HCT116 (cell line): Measurements from ENCODE around the gene LRRC61. TPM values are rescaled to one million over a fixed set of nuclear protein-coding genes. Genes with fewer than 3 reads are reported as not detected.

Experiments
- ATAC-seq: fragments of 200-7000 bp; cut with Tn5 transposase; 2 replicates; pipeline ENCODE4 v1.9.1; 2020; ENCODE audit warnings: mild to moderate bottlenecking, moderate library complexity
- BruUV-seq: library from RNA; stranded (reverse); fragments of 400-500 nt; replicated peaks from 2 replicates; lab custom pipeline; 2021; lab: Mats Ljungman, UMichigan
- CTCF ChIA-PET: fragments of 300-600 bp; sonication (Branson Sonifier 250); formaldehyde crosslinking; loops from one replicate; lab custom pipeline; 2021; ENCODE audit warnings: antibody characterized with exemption; lab: Charles Lee
- POLR2A ChIA-PET: fragments of 300-600, 350-600 bp; sonication (Branson Sonifier 250); formaldehyde crosslinking; loops from one replicate; lab custom pipeline; 2021; ENCODE audit warnings: antibody characterized with exemption; lab: Charles Lee
- RAD21 ChIA-PET, 2 experiments: fragments of 300-600 bp; sonication (Branson Sonifier 250); formaldehyde crosslinking; loops; one replicate each; lab custom pipeline; 2023; ENCODE audit warnings: low total read pairs in 2 of 2; ENCODE audit not compliant: uncharacterized antibody in 2 of 2, unreplicated experiment in 2 of 2, low non-redundant PET in 1 of 2; lab: Charles Lee
- DNase-seq: peaks from one replicate; pipeline ENCODE4 v3.0.0-alpha.2; 2010; ENCODE audit warnings: low read depth, low spot score
- H2AFZ ChIP-seq: fragments of 200-600 bp; shearing (Covaris generic), sonication (generic); 2 replicates; pipeline ENCODE4 v1.6.1; 2017; ENCODE audit warnings: low read depth, mixed run types, mixed read lengths, antibody characterized with exemption, low read length; ENCODE audit not compliant: poor library complexity, severe bottlenecking
- H3K27ac ChIP-seq: 2 replicates; pipeline ENCODE4 v1.5.1; 2012; ENCODE audit warnings: low read depth, low read length
- H3K27me3 ChIP-seq: fragments of 200-600 bp; sonication (generic); 2 replicates; pipeline ENCODE4 v1.6.1; 2016; ENCODE audit warnings: mixed run types, low read length, mixed read lengths; ENCODE audit not compliant: insufficient read depth
- H3K36me3 ChIP-seq, 2 experiments: fragments of 200-500 bp in 1 of 2; fragments of 200-600 bp in 1 of 2; sonication (Bioruptor generic) in 1 of 2; sonication (generic) in 1 of 2; 2 replicates each; pipeline versions ENCODE4 v1.5.1 to v1.6.1; 2014 to 2016; ENCODE audit warnings: low read length in 2 of 2, inconsistent platforms in 1 of 2, mixed read lengths in 1 of 2, mixed run types in 1 of 2; ENCODE audit not compliant: insufficient read depth in 2 of 2, control insufficient read depth in 1 of 2
- H3K4me1 ChIP-seq, 2 experiments: fragments of 200-600 bp in 1 of 2; sonication (generic) in 1 of 2; 2 replicates each; pipeline versions ENCODE4 v1.5.1 to v1.6.1; 2012 to 2017; ENCODE audit warnings: low read length in 2 of 2, inconsistent platforms in 1 of 2, mild to moderate bottlenecking in 1 of 2, mixed read lengths in 1 of 2, mixed run types in 1 of 2, moderate library complexity in 1 of 2; ENCODE audit not compliant: insufficient read depth in 2 of 2, control insufficient read depth in 1 of 2
- H3K4me2 ChIP-seq: fragments of 200-600 bp; sonication (generic); 2 replicates; pipeline ENCODE4 v1.6.1; 2017; ENCODE audit warnings: mixed run types, low read length, mixed read lengths
- H3K4me3 ChIP-seq, 2 experiments: fragments of 200-600 bp in 1 of 2; sonication (generic) in 1 of 2; replicated peaks in 1 of 2; 2 replicates each; pipeline ENCODE4 v1.5.1; 2011 to 2016; ENCODE audit warnings: low read length in 2 of 2, control low read depth in 1 of 2, low read depth in 1 of 2, mild to moderate bottlenecking in 1 of 2, mixed read lengths in 1 of 2, mixed run types in 1 of 2
- H3K79me2 ChIP-seq: fragments of 200-600 bp; sonication (generic); 2 replicates; pipeline ENCODE4 v1.6.1; 2017; ENCODE audit warnings: mild to moderate bottlenecking, mixed run types, low read length, moderate library complexity, mixed read lengths; ENCODE audit not compliant: insufficient read depth
- H3K9ac ChIP-seq: fragments of 200-600 bp; sonication (generic); 2 replicates; pipeline ENCODE4 v1.6.1; 2016; ENCODE audit warnings: low read length, mixed read lengths
- H3K9me2 ChIP-seq: fragments of 200-600 bp; sonication (generic), shearing (Covaris generic); 2 replicates; pipeline ENCODE4 v1.6.1; 2017; ENCODE audit warnings: mixed run types, mild to moderate bottlenecking, moderate library complexity; ENCODE audit not compliant: insufficient read depth
- H3K9me3 ChIP-seq, 2 experiments: fragments of 200-500 bp in 1 of 2; fragments of 200-600 bp in 1 of 2; sonication (Bioruptor generic) in 1 of 2; sonication (generic) in 1 of 2; 2 replicates each; pipeline ENCODE4 v1.6.1; 2014 to 2017; ENCODE audit warnings: low read length in 2 of 2, mixed read lengths in 2 of 2, inconsistent platforms in 1 of 2, low read depth in 1 of 2, mild to moderate bottlenecking in 1 of 2, mixed run types in 1 of 2, moderate library complexity in 1 of 2; ENCODE audit not compliant: control insufficient read depth in 1 of 2, insufficient read depth in 1 of 2
- H4K20me1 ChIP-seq: fragments of 200-600 bp; sonication (generic), shearing (Covaris generic); 2 replicates; pipeline ENCODE4 v1.6.1; 2017; ENCODE audit warnings: mixed run types, mild to moderate bottlenecking, moderate library complexity; ENCODE audit not compliant: insufficient read depth
- CBX3 ChIP-seq: IDR thresholded peaks from 2 replicates; pipeline ENCODE4 v1.6.1; 2012; ENCODE audit warnings: low read depth
- EGR1 ChIP-seq: IDR thresholded peaks from 2 replicates; pipeline ENCODE4 v1.6.1; 2012; ENCODE audit warnings: low read depth
- ELF1 ChIP-seq: IDR thresholded peaks from 2 replicates; pipeline ENCODE4 v1.6.1; 2012; ENCODE audit warnings: low read depth, borderline replicate concordance
- EZH2 ChIP-seq: fragments of 200-600 bp; sonication (generic); IDR thresholded peaks from 2 replicates; pipeline ENCODE4 v1.6.1; 2017; ENCODE audit warnings: antibody characterized with exemption, mixed run types
- EZH2phosphoT487 ChIP-seq: fragments of 200-600 bp; IDR thresholded peaks from 2 replicates; pipeline ENCODE4 v1.6.1; 2018; ENCODE audit warnings: antibody characterized with exemption, borderline replicate concordance
- JUND ChIP-seq: IDR thresholded peaks from 2 replicates; pipeline ENCODE4 v1.6.1; 2012
- RAD21 ChIP-seq: IDR thresholded peaks from 2 replicates; pipeline ENCODE4 v1.6.1; 2012; ENCODE audit warnings: low read depth, mild to moderate bottlenecking
- SP1 ChIP-seq: IDR thresholded peaks from 2 replicates; pipeline ENCODE4 v1.6.1; 2012; ENCODE audit warnings: low read depth
- TCF7L2 ChIP-seq: IDR thresholded peaks from 2 replicates; pipeline ENCODE4 v1.7.0; 2011; ENCODE audit warnings: borderline replicate concordance, inconsistent platforms; ENCODE audit not compliant: insufficient read depth, insufficient read length; ENCODE audit errors: extremely low read depth
- YY1 ChIP-seq: IDR thresholded peaks from 2 replicates; pipeline ENCODE4 v1.6.1; 2011; ENCODE audit warnings: low read length, low read depth, moderate library complexity, mild to moderate bottlenecking; ENCODE audit not compliant: insufficient replicate concordance; ENCODE audit errors: extremely low read depth
- ZNF274 ChIP-seq: fragments of 200-500 bp; sonication (Bioruptor generic); IDR thresholded peaks from 2 replicates; pipeline ENCODE4 v1.6.1; 2014; ENCODE audit warnings: mild to moderate bottlenecking, low read depth, low read length, inconsistent platforms
- intact Hi-C: fragments of 100-400 bp; cut with micrococcal nuclease; formaldehyde crosslinking; loops from 2 replicates; pipeline ENCODE4 v1.10.0; 2022
- total RNA-seq: library from RNA; stranded (reverse); gene quantifications from one replicate; pipeline ENCODE4 v1.2.1, GENCODE V29; 2021; ENCODE audit not compliant: unreplicated experiment
- TF ChIP-seq, protein P1 (sequence below), 3 experiments: fragments of 200-600 bp in 1 of 3; sonication (generic) in 1 of 3; IDR thresholded peaks in 2 of 3; conservative IDR thresholded peaks in 1 of 3; 2 replicates each; pipeline ENCODE4 v1.5.1; 2012 to 2017; ENCODE audit warnings: low read depth in 2 of 3, low read length in 2 of 3, antibody characterized with exemption in 1 of 3, borderline replicate concordance in 1 of 3, control low read depth in 1 of 3, mild to moderate bottlenecking in 1 of 3, mixed read lengths in 1 of 3, mixed run types in 1 of 3, moderate library complexity in 1 of 3; ENCODE audit not compliant: insufficient read depth in 1 of 3
- TF ChIP-seq, protein P2 (sequence below): IDR thresholded peaks from 2 replicates; pipeline ENCODE4 v1.6.1; 2012
- TF ChIP-seq, protein P3 (sequence below): IDR thresholded peaks from 2 replicates; pipeline ENCODE4 v1.6.1; 2012

LRRC61 gene
- total RNA-seq, 1 experiment from 2014 or later, result 12.0 TPM

DNA sequence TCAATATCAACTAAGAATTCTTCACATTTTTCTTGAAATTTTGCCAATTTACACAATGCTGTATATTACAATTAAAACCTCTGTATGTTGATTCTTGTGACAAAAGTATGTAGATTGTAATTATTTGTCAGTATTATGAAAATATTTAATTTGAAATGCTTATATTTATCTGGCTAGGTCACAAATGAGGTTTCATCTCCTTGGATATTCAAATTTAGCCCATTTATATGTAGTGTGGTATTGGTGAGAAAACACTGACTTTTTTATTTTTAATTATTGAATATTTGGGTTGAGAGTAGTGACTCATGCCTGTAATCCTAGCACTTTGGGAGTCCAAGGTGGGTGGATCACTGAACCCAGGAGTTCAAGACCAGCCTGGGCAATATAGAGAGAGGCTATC, 21.1 kb downstream of the LRRC61 start:
- Histone ChIP-seq H3K79me2 (no peaks in the 10 kb centered on the region), H3K4me3 (no peak overlapping the region), H3K27ac (no peak overlapping the region), H3K4me1 (no peaks in the 10 kb centered on the region), H2AFZ (no peak overlapping the region), H4K20me1 (no peaks in the 10 kb centered on the region), H3K9ac (no peak overlapping the region), H3K4me2 (no peak overlapping the region), H3K9me2 (no peaks in the 10 kb centered on the region), H3K27me3 (no peaks in the 10 kb centered on the region), H3K9me3 (no peaks in the 10 kb centered on the region), H3K36me3 (no peaks in the 10 kb centered on the region)
- CTCF ChIA-PET, result no interaction called here
- POLR2A ChIA-PET, result no interaction called here
- DNase-seq (no peak), ATAC-seq (no peak)
- intact Hi-C loops, result no loop called here
- TF ChIP-seq EZH2phosphoT487, result no peak
- TF ChIP-seq ELF1, result no peak
- TF ChIP-seq, protein P1, sequence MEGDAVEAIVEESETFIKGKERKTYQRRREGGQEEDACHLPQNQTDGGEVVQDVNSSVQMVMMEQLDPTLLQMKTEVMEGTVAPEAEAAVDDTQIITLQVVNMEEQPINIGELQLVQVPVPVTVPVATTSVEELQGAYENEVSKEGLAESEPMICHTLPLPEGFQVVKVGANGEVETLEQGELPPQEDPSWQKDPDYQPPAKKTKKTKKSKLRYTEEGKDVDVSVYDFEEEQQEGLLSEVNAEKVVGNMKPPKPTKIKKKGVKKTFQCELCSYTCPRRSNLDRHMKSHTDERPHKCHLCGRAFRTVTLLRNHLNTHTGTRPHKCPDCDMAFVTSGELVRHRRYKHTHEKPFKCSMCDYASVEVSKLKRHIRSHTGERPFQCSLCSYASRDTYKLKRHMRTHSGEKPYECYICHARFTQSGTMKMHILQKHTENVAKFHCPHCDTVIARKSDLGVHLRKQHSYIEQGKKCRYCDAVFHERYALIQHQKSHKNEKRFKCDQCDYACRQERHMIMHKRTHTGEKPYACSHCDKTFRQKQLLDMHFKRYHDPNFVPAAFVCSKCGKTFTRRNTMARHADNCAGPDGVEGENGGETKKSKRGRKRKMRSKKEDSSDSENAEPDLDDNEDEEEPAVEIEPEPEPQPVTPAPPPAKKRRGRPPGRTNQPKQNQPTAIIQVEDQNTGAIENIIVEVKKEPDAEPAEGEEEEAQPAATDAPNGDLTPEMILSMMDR (IDR thresholded peaks at IDR 0.05 in 2 of 3, conservative IDR thresholded peaks at IDR 0.05 in 1 of 3; ENCODE audit: borderline replicate concordance in 1 of 3, insufficient read depth in 1 of 3, low read depth in 2 of 3, low read length in 2 of 3), result no peak
- TF ChIP-seq, protein P2, sequence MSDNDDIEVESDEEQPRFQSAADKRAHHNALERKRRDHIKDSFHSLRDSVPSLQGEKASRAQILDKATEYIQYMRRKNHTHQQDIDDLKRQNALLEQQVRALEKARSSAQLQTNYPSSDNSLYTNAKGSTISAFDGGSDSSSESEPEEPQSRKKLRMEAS, result no peak
- TF ChIP-seq ZNF274, result no peak
- TF ChIP-seq RAD21, result no peak
- TF ChIP-seq YY1, result no peak
- TF ChIP-seq CBX3, result no peak
- no peak for TF ChIP-seq SP1
- no peak for TF ChIP-seq EZH2
- TF ChIP-seq TCF7L2, result no peak
- TF ChIP-seq EGR1, result no peak
- TF ChIP-seq, protein P3, sequence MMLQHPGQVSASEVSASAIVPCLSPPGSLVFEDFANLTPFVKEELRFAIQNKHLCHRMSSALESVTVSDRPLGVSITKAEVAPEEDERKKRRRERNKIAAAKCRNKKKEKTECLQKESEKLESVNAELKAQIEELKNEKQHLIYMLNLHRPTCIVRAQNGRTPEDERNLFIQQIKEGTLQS, result no peak
- no peak for TF ChIP-seq JUND
- BruUV-seq, result no TSS peak
- RAD21 ChIA-PET, result no interaction called here
